GM13977 (cell line): ENCODE measurements around the gene HOMEZ.
"Not testable (repeated sequence)": the region's sequence is repeated elsewhere in the genome, so short reads cannot be mapped to it uniquely, and the experiment has no call there.

Source experiments
- DNase-seq: peaks from one replicate; pipeline ENCODE4 v3.0.0; 2012; ENCODE audit warnings: low spot score
- in situ Hi-C: fragments of 300-500 bp; cut with MboI; formaldehyde crosslinking; loops from one replicate; pipeline ENCODE4 v1.12.0; 2022; ENCODE audit warnings: low sequenced_read_pairs, low pct_unique_long_range_greater_than_20kb, mixed read lengths, inconsistent platforms; ENCODE audit not compliant: unreplicated experiment
- TF ChIP-seq, protein P1 (sequence below): IDR thresholded peaks from 2 replicates; pipeline ENCODE4 v1.5.1; 2012; ENCODE audit warnings: mild to moderate bottlenecking, control low read depth; ENCODE audit not compliant: insufficient read depth; ENCODE audit errors: extremely low read depth, missing control alignments

HOMEZ gene

DNA sequence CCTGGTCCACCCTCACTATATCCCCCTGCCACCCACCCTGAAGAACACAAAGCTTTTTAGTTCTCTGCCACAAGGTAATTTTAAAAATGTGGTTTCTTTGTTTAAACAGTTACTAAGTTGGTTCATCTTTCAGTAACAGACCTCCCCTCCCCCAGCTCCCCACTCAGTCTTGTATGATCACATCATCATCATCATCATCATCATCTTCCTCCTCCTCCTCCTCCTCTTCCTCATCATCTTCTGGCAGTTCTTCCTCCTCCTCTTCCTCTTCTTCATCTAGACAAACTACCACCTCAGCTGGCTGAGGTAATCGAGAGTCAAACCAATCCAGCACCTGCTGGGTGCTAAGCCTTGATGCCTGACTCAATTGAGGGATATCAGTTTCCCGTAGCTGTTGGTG, 10.5 kb downstream of the HOMEZ start:
- in situ Hi-C loops, result no loop called here
- no peak for DNase-seq
- TF ChIP-seq, protein P1, sequence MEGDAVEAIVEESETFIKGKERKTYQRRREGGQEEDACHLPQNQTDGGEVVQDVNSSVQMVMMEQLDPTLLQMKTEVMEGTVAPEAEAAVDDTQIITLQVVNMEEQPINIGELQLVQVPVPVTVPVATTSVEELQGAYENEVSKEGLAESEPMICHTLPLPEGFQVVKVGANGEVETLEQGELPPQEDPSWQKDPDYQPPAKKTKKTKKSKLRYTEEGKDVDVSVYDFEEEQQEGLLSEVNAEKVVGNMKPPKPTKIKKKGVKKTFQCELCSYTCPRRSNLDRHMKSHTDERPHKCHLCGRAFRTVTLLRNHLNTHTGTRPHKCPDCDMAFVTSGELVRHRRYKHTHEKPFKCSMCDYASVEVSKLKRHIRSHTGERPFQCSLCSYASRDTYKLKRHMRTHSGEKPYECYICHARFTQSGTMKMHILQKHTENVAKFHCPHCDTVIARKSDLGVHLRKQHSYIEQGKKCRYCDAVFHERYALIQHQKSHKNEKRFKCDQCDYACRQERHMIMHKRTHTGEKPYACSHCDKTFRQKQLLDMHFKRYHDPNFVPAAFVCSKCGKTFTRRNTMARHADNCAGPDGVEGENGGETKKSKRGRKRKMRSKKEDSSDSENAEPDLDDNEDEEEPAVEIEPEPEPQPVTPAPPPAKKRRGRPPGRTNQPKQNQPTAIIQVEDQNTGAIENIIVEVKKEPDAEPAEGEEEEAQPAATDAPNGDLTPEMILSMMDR, result no peak

DNA sequence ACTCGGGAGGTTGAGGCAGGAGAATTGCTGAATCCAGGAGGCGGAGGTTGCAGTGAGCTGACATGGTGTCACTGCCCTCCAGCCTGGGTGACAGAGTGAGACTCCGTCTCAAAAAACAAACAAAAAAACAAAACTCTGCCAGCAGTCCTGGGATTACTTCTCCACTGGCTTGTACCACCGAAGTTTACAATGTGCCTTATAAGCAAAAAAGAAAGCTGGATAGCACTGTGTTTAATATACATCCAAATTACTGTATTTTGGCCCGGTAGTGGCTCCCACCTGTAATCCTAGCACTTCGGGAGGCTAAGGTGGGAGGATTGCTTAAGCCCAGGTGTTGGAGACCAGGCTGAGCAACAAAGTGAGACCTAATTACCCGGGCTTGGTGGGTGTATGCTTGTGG, 16.7 kb downstream of the HOMEZ start:
- TF ChIP-seq, protein P1, result no peak
- in situ Hi-C loops, result no loop called here
- DNase-seq, result no peak

DNA sequence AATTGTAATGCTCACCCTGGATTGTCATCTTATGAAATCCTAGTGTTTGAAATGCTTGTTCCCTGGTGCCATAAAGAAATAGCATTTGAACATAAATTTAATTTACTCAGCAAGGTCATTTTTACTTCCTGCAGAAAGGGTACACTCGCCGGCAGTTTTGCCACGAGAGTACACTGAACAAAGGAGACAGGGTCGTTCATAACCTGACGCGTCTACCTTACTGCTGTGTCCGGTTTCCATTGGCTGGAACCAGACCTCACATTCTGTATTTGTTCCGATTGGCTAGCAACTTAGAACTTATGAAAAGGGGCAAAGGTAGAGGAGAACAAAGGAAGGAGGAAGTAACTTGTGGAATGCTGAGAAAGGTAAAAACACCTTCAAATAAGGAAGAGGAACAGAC, 25.1 kb downstream of the HOMEZ start:
- DNase-seq, in situ Hi-C loops: not testable (repeated sequence)

DNA sequence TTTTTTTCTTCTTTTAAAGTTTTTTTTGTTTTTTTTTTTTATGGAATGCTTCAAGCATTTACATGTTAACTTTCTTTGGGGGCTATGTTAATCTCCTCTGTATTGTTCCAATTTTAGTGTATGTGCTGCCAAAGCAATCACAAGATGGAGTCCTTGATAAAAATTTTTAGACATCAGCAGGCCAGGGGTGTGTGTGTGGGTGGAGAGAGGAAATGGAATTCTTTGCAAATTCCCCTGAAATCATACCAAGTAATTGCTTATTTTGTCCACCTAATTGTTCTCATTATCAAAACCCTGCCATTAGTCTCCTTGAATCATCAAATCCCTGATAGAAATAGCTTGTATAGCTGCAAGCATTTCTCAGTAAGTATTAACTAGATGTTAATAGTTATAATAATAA, 26.5 kb downstream of the HOMEZ start:
- DNase-seq, result no peak
- in situ Hi-C loops, result no loop called here
- TF ChIP-seq, protein P1, result no peak

DNA sequence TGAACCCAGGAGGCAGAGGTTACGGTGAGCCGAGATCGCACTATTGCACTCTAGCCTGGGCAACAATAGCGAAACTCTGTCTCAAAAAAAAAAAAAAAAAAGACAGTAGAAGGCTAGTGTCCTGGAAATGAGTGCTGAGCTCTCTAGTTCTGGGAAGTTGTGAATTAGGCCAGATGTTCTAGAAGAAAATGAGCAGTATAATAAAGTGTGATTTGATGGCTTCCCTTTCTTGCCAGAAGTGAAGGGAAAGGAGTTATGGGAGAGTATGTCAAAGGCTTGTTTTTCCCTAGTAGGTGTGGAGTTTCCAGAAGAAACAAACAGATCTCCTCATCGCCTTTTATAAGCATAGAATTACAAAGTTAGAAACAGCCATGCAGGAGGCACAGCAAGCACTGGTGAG, 27.7 kb downstream of the HOMEZ start:
- DNase-seq, result no peak
- in situ Hi-C loops, result no loop called here
- TF ChIP-seq, protein P1, result no peak

DNA sequence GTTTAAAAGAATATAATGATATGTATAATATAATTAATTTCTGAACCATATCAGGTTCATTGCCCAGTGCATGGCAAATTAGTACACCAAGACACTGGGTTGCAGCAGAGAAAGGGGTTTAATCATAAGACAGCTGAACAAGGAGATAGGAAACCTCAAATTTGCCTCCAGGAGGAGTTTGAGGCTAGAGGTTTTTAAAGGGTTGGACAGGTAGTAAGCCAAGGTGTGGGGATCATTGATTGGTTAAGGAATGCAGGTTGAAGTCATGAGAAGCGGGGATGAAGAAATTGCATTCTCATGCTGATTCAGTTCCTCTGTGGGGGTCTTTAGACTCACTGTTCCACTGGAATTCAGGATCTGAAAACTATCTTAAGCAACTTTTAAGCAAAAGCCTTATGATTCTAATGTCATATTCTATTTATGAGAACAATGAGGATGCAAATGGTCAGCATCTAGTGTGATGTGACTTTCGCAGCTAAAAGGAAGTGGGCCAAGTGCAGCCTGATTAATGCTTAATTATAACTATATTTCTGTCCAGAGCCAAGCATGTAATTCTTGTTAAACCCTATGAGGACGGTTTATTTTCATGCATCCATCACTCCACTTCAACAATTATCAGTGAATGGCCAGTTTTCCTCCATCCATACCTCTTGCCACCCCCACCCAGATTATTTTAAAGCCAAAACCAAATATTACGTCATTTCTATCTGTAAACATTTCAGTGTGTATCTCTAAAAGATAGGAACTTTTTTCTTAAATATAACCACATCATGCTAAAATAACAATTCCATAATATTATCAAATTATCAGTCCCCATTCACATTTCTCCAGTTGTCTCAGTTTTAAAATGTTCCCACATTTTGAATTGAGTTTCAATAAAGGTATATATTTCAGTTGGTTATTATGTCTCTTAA, 33.3 kb downstream of the HOMEZ start:
- in situ Hi-C loops, result no loop called here
- TF ChIP-seq, protein P1, result no peak
- no peak for DNase-seq

DNA sequence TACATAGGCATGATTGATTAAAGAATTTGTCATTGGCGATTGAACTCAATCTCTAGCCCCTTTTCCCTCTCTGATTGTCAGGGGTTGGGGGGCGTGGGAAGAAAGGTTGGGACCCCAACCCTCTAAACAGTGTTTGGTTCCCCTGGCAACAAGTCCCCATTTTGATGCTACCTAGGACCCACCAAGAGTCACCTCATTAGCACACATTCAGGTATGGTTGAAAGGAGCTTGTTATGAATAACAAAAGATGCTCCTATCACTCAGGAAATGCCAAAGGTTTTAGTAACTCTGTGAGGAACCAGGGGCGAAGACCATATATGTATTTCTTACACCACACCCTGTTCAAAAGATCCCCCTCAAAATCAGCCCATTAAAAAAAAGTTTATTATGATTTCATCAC, 33.9 kb downstream of the HOMEZ start:
- DNase-seq, result no peak
- TF ChIP-seq, protein P1, result no peak
- in situ Hi-C loops, result no loop called here
